Activated naive CD4-positive, alpha-beta T cell (primary cell): ENCODE results near the gene ADCY3.

Experiments
- DNase-seq, 4 experiments: peaks; one replicate each; lab custom pipeline; 2025; lab: John Stamatoyannopoulos, UW

ADCY3 gene

DNA sequence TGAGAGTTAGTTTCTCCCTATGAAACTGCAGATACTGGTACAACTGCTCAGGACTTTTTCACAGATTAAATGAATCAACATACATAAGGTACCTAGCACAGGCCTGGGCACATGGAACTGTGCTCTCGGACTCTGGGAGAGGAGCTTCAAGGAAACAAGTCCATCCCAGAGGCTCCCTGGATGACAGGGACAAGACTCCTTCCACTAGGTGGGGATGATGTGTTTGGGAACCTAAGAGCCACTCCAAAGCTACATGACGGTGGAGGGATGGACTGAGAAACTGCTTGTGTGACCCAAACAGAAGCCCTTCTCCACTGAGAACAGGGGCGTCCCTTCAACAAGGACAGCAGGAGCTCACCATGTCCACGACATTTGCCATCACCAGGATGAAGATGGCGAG lies 89.7 kb downstream of the ADCY3 start:
- no peak for DNase-seq

DNA sequence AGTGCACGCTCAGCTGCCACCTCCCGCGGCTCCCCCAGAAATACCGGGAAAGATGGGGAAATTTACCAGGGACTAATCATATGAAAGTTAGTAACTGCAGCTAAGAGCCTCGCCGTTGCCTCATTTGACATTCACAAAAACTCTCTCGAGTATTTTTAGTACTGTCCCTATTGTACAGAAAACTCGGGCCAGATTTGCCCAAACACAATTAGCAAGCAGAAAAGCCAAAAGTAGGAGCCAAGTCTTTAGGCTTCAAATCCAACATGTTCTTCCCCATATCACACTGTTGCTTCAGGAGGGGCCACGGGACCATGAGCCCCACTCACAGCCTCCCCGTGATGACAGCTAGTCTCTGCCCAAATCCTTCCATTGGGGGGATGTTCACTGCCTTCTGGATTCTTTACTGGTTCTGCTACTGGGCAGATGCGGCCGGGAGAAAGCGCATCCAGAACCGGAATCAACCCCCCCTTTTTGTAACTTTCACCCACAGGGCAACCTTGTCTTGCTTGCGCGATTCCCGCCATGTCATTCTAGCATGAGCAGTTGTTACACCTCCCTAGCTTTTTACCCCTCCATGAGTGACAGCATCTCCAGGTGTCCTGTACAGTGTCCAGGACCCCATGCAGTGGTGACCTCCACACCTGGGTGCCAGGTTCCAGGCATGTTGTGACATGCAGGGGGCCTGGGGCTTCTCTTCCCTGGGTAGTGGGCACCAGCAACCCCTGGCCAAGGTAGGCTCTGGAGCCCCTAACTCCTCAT lies 91.6 kb downstream of the ADCY3 start:
- DNase-seq = no peak

DNA sequence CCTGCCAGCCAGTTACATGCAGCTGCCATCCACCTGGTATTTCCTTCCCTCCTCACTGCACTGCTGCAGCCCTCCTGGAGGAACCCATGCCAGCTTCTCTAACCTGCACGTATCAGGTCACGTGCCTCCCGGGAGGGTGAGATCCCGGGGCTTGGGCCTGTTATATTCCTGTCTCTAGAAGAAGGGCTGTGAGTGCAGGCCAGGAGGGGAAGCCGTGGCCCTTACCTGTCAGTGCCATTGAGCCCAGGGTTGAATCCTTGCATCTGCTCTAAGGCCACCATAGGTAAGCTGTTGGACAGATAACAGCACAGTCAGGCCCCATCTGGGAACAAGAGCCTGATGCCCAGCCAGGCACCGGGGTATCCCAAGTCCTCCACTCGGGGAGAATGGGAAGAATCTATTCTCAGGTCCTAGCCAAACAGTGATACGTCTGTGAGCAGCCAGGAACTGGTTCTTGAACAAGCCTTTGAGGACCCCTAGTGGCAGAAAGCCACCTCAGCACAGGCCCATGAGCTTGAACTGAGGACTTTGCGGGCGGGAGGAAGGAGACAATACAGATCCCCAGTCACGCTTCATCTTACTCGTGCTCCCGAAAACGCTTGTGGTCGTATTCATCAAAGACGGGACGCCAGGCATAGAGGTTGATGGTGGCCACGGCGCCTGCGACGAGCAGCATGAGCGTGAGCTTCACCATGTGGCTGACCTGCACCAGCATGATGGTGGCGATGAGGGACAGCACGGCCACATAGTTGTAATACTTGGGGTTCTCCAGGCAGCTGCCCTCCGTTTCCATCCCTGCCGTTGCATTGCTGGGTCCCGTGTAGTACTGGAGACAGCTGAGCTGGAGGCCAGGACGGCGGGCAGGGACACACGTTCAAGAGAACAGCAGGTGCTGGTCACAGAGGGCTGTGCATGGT lies 92.5 kb downstream of the ADCY3 start:
- peak; percentile 19 to 56 (median 42) for DNase-seq

DNA sequence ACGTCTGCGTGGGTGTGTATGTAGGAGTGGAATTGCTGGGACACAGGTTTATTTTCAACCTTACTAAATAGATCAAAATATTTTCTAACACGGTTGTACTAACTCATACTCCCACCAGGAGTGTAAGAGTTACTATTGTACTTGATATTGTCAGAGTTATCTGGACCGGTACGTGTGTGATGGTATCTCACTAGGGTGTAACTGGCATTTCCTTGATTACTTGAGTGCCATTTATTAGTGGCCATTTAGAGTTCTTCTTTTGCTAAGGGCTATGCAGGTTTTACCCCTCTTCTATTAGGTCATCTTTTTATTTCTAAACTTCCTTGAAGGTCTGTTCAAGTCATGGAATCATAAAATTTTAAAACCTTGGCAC lies 93.3 kb downstream of the ADCY3 start:
- DNase-seq = no peak

DNA sequence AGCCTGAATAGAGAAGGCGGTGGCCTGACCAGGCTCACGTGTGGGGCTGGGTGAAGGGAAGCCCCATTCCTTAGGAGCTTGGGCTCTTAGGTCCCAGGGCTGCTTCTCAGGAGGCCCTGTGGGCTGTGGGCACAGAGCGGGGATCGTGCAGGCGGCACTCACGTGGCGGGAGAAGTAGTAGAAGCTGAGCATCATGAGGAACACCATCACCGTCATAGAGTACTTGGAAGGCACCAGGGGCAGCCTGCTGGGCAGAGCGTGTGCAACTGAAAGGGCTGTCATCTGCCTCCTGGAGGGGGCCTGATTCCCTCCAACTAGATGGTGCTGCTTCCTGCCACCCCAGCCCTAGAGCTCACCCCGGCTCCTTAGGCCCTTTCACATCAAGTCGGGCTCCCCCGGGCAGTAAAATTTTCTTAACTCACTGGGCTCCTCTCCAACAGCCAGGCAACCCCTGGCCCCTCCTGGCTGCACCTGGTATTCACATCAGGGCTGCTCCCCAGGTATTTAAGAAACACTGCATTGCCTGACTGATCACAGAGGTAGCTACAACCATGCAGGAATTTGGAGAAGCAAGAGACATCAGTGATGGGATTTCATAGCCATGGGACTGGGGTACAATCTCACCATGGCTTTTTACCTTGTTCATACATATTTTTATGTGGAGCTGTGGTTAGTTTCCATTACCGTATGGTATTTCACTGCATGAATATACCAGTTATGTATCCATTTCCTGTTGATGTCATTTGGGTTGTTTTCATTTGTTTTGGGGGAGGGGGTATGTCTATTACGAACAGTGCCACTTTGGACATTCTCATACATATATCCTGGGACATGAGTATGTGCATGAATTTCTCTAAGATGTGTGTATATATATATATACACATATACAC lies 93.9 kb downstream of the ADCY3 start:
- DNase-seq = no peak

DNA sequence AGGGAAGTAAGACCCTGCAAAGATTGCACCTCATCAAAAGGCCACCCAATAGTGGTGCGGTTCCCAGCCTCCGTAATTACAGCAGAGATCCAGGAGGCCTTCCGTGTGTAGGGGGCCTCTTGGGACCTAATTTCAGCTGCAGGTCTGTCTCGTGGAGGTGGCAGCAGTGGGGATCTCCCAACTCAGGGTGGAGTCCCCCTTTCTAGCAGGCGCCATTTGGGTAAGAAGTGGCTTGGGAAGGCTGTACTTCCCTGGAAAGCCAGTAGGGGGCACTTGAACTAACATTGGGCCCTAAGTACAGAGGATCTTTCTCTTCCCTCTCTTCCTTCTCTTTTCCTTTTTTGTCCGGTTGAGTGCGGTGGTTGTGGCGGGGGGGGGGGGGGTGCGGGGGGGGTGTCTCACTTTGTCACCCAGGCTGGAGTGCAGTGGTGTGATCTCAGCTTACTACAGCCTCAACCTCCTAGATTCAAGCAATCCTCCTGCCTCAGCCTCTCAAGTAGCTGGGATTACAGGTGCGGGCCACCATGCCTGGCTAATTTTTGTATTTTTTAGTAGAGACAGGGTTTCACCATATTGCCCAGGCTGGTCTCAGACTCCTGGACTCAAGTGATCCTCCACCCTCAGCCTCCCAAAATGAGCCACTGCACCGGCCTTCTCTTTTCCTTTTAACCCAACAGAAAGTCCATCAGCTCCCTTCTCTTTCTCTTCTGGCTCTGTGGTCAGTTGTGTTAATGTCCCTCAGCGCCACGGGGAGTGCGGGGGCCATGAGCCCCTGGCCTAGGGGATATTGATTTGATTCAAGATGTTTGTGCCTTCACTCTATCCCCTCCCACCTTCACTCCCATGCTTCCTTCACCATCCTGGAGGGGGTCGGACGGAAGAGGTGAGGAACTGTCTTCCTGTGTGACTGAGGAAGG lies 94.8 kb downstream of the ADCY3 start:
- no peak for DNase-seq

DNA sequence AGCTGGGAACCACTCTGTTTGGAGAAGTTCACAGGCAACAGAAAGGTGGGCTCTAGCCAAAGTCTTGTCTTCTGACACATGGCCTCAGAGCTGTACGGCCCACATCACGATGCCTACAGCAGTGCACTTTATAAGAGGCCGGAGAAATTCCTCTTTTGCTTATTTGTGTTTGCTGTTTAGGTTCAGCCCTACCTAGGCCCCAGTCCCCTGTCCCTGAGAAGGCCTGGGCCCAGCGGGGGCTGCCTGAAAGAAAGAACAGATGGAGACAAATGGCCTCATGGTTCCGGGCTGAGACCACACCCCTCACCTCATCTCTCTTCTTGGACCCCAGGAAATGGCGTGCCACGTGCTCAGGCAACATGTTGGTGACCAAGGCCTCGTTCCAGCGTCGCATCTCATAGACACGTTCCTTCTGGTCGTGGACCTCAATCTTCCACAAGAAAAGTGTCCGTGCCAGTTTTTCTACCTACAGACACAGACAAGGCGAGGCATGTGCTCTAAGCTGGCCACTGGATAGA lies 95.9 kb downstream of the ADCY3 start:
- no peak for DNase-seq

DNA sequence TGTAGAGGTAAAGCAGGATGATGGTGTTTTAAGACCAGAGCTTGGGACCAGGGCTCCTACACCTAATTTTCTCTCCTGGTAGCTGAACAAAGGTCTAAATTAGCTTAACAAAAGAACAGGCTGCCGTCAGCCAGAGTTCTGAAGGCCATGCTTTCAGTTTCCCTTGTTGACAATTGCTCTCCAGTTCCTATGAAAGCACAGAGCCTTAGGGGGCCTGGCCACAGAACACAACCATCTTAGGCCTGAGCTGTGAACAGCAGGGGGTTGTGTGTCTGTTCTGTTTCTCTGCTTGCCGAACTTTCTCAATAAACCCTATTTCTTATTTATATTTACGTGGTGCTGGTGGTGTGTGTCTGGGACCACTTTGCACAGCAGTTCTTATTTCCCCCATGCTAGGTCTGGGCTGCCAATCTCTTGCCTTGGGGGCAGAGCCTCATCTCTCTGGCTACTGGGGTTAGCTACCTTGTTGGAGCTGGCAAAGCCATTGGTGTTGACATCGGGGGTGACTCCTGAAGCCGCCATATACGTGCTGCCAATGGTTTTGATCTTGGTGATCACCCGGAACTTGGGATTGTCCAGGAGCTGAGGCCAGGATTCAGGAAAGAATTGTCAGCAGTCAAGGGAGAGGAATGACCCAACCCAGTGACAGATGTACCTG lies 97.9 kb downstream of the ADCY3 start:
- DNase-seq = no peak

DNA sequence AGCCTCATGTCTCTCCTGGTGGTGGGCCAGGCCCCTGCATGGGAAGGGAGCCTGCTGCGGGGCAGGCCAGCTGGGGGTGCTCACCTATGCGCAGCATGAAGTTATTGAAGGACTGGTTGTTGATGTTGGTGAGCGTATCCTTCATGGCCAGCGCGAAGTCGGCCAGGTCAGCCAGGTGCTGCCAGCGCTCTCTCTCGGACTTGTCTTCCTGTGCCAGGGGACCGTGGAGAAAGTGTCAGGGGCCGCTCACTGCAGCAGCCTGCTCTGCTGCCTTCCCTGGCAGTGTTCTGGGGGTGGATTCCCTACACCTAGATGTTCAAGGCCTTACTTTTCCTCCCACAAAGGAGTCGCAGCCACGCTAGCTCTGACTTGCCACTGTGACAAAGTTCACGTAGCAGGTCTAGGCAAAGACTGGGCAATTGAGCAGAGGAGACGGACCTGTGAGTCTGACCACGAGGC lies 98.6 kb downstream of the ADCY3 start:
- DNase-seq = no peak

DNA sequence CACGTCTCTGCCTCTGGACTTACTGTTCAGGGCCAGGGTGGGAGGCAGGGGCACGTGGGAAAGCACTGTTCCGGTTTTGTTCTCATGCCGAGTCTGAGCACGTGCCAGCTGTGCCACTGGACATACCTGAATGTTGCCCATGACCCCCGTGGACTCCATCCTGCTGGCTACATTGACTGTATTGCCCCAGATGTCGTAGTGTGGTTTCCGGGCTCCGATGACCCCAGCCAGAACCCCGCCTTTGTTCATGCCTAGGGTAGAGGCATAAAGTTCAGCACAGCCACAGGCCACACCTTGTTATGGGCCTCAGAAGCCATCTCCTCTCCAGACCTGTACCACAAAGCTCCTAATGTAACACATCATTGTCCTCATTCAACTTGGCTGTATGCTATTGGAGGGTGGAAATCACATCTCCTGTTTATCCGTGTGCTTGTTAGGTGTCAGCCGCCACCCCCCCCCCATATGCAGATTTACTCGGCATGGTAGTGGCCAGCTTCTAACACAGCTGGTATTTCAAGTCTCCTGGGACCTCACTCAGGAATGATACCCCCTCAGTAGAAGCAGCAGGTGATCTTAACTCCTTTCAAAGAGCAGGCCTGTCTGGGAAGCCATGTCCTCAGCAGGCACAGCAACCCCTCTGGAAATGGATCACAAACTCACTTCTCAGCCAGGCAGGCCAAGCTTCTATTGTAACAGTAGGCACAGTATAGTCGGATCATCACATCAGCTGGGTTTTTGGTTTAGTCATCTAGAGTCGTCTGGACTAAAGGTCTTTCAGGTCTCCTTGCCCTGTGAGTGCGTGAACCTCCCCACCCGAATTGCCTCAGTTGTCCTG lies 99.2 kb downstream of the ADCY3 start:
- no peak for DNase-seq

DNA sequence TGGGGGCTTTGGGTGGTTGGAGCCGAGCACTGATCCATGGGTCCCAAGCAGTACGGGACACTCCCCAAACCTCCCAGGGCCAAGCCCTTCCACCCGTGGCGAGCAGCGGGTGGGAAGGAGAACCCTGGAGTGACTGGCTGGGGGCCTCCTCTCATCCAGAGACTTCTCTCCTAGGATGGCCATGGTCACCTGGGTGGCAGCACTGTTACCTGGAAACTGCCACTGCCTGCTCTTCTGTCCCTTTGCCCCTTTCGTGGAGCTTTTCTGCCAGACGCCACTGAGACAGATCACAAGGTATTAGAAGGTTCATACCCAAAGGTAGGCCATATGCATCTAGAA lies 99.9 kb downstream of the ADCY3 start:
- no peak for DNase-seq

DNA sequence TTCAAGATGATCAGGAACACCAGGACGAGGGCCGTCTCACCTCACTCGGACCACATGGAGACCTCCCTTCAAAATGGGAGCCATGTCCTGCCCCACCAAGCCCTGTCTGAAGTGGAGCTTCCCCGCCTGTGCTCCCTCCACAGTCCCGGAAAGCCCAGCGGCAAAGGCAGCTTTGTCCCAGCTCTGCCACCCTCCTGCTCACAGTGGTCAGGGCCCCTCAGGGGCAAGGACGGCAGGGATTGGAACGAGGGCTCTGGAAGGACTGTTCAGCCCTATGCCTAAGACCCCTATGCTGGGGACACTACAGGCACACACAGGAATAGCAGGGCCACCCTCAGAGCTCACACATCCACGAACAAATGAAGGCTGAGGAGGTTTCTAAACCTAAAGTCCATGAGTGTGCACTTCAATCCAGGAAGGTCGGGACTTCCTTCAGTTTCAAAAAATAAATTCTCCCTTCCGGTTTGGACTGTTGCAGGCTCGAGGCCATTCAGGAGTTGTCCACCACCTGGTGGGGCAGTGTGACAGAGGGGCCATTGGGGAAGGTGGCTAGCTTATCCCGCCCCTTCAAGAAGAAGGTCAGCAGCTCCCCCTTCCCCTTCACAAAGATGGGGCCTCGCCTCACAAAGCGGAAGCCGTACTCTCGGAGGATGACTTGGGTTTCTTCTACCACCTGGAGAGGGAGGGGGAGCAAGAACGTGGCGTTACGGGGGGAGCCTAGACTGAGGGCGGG lies 100.4 kb downstream of the ADCY3 start:
- DNase-seq = no peak

DNA sequence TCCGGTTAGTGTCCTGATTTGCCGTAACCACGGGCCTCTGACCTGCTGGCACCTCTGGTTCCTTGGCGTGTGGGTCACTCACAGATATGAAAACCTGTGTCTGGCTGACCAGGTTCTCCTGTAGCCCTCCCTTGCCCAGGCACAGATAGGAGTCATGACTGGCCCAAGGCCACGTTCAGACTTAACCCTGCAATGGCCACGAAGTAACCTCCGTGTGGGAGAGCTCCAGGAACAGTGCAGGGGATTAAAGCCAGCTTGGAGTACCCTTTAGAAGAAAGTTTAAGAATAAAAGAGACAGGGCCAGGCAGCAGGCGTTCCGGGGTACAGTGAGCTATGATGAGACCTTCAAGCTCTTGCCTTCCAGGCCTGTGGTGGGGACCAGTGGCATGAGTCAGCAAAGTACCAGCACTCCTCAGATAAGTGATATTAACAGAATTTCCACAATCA lies 101.3 kb downstream of the ADCY3 start:
- no peak for DNase-seq

DNA sequence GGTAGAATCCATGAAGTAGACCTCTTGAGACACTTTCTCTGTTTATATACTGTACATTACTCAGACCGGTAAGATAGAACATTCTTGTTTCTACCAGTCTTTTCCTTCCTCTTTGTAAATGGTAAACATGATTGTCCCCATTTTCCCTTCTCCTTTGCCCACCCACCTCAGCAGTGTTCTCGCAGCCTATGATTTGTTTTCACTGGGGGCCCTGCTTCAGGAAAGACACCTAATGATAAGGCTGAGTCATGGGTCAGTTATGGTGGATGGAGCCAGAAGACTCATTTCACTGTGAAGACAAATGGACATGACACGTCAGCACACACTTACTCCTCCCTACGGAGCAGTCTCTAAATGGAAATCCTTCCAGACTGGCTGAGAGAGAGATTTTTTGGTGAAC lies 103.2 kb downstream of the ADCY3 start:
- DNase-seq = no peak

DNA sequence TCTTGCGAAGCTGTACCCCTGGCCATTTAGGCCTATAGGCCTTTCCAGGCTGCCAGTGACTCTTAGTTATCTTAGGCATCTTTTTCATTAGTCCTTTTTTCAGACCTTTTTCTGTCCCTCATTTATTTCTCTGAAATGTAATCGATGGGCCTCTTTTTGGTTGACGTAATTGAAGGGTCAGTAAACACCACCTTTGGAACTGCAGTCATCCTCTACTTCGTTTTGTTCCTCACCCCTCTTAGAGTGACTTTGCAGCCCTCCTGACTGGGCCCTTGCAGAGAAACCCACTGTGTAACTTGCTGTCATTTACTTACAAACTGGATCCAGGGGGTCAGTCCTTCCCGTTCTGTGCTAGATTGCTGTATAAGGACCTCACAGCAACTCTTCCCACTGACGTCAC lies 103.6 kb downstream of the ADCY3 start:
- DNase-seq = no peak

DNA sequence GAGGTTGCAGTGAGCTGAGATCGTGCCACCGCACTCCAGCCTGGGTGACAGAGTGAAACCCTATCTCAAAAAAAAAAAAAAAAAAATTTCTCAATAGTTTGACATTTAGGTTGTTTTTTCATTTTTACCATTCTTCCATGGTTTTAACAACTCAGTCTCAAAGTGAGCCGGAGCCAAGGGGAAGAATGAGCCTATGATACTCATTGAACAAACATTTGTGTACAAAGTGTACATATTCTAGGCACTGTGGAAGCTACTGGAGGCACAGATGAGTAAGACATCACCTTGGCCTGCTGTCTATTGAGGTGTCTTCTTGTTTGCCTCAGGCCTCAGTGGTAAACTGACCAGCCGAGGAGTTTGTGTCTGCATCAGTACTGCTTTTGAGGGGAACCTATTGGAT lies 104.9 kb downstream of the ADCY3 start:
- DNase-seq = no peak

DNA sequence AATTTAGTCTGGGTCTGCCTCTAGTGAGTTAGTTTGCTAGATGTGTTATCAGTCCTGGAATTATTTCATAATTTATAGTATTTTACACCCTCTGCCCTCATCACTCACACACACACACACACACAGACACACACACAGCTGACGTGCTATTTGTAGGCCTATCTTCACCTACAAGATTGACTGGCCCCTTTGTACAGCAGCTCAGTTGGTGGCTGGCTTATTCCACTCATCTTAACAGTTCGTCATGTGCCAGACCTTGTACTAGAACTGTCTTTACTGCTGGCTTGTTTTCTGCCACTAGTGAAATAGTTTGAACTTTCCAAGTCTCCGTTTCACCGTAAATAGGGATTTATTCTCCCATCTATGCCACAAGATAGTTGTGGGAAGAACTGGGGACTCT lies 105.5 kb downstream of the ADCY3 start:
- DNase-seq = no peak

DNA sequence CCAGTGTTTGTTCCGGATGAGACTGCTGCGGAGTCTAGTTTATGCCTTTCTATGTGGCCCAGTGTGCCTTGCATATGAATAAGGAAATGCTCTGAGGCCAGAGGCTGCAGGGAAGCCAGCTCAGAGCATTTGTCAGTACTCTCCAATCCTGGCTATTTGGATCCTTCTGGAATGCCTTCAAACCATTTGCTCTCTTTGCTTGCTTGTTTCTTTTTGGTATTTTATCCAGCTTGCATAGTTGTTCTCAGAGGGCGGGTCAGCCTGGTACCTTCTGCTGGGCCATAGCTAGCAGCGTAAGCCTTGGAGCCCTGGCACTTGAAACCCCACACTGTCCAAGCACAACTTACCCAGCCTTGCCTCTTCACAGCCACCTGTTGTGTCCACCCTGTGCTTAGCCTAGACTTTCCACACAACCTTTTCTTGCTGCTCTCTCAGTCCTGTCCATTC lies 106.3 kb downstream of the ADCY3 start:
- DNase-seq = no peak
